HCT116 (cell line): Measurements from ENCODE around the gene ALX3.

ENCODE experiments used
- FOSL1 ChIP-seq: IDR thresholded peaks from 2 replicates; pipeline ENCODE4 v1.6.1; 2012; ENCODE audit warnings: low read depth
- TF ChIP-seq, protein P1 (sequence below), 3 experiments: fragments of 200-600 bp in 1 of 3; sonication (generic) in 1 of 3; IDR thresholded peaks in 2 of 3; conservative IDR thresholded peaks in 1 of 3; 2 replicates each; pipeline ENCODE4 v1.5.1; 2012 to 2017; ENCODE audit warnings: low read depth in 2 of 3, low read length in 2 of 3, antibody characterized with exemption in 1 of 3, borderline replicate concordance in 1 of 3, control low read depth in 1 of 3, mild to moderate bottlenecking in 1 of 3, mixed read lengths in 1 of 3, mixed run types in 1 of 3, moderate library complexity in 1 of 3; ENCODE audit not compliant: insufficient read depth in 1 of 3

DNA sequence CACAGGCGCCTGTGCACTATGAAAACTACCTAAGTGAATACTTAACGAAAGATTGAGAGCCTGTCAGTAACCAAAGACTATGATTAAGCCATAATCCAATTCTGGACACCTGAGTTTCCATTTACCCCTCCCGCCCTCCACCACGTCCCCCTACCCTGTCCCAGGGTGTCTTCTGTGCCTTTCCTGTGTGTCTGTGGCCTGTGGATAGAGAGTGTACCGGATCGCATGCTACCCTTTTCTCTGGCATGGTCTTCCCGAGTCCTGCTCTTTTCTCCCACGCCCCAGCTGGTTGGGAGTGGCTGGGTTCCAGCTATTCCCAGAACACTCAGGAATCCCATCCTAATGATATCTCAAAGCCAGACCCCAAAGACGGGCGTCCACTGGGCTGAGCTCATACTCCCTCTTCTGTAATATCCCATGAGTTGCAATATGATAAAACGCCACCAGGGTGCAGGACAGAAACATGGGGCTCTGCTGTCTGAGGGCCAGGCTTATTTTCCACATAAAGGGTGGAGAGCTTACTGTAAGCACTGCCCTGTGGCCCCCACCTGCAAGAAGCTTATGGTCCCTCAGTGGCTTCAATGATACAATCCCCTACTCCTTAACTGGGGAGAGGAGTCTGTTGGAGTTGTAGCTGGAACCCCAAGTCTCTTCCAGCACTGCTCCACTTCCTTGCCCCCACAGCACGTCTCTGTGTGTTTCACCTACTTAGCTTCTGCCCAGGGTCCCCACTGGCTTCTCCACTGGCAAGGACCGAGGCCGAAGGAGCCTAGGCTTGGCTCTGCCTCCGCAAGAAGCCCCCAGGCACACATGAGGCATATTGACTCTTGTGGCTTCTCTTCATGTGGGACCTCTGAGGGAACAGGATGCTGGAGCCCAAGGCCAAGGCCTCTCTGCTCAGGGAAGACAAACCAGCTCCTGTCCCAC is 17.6 kb upstream of the ALX3 start:
- TF ChIP-seq FOSL1 = no peak
- TF ChIP-seq, protein P1, sequence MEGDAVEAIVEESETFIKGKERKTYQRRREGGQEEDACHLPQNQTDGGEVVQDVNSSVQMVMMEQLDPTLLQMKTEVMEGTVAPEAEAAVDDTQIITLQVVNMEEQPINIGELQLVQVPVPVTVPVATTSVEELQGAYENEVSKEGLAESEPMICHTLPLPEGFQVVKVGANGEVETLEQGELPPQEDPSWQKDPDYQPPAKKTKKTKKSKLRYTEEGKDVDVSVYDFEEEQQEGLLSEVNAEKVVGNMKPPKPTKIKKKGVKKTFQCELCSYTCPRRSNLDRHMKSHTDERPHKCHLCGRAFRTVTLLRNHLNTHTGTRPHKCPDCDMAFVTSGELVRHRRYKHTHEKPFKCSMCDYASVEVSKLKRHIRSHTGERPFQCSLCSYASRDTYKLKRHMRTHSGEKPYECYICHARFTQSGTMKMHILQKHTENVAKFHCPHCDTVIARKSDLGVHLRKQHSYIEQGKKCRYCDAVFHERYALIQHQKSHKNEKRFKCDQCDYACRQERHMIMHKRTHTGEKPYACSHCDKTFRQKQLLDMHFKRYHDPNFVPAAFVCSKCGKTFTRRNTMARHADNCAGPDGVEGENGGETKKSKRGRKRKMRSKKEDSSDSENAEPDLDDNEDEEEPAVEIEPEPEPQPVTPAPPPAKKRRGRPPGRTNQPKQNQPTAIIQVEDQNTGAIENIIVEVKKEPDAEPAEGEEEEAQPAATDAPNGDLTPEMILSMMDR (IDR thresholded peaks at IDR 0.05 in 2 of 3, conservative IDR thresholded peaks at IDR 0.05 in 1 of 3; ENCODE audit: borderline replicate concordance in 1 of 3, insufficient read depth in 1 of 3, low read depth in 2 of 3, low read length in 2 of 3) = peak; percentile 58 to 74 (median 70)
